Body of pancreas (tissue), 4 donors: ENCODE measurements around the gene FNDC3B.

Experiments
- CTCF ChIP-seq, 7 experiments: fragments of 450-650 bp in 4 of 7; fragments of 200-600 bp in 3 of 7; sonication (generic) in 3 of 7; IDR thresholded peaks; one replicate each; pipeline ENCODE4 v1.5.1; 2016 to 2019; ENCODE audit warnings: antibody characterized with exemption in 7 of 7
- POLR2A ChIP-seq, 3 donors: fragments of 450-650 bp; IDR thresholded peaks; one replicate each; pipeline ENCODE4 v1.6.1; 2016; ENCODE audit warnings: antibody characterized with exemption in 3 of 3, mild to moderate bottlenecking in 2 of 3

- TF ChIP-seq POLR2A (IDR thresholded peaks at IDR 0.05), result no peak
- no peak for TF ChIP-seq CTCF (IDR thresholded peaks at IDR 0.05)
Measured at GRCh38 chr3:172319595-172319994, 280.2 kb downstream of the FNDC3B start.
